HepG2 (cell line): ENCODE data around the gene ITGA7. TPM values are rescaled to one million over a fixed set of nuclear protein-coding genes. Genes with fewer than 3 reads are reported as not detected.

Experiments used
- ATAC-seq: fragments of 200-7000 bp; cut with Tn5 transposase; 3 replicates; pipeline ENCODE4 v1.9.1; 2020; ENCODE audit warnings: mild to moderate bottlenecking, moderate library complexity
- BruUV-seq: library from RNA; stranded (reverse); fragments of 400-500 nt; replicated peaks from 2 replicates; lab custom pipeline; 2021; lab: Mats Ljungman, UMichigan
- CTCF ChIA-PET: fragments of 300-600 bp; formaldehyde crosslinking; extraction: SDS; loops from one replicate; lab custom pipeline; 2021; ENCODE audit warnings: low total read pairs, inconsistent platforms, low intra/inter-chr PET ratio; lab: Yijun Ruan, JAX
- POLR2A ChIA-PET: fragments of 350-600 bp; sonication (Branson Sonifier 250); formaldehyde crosslinking; loops from one replicate; lab custom pipeline; 2020; ENCODE audit warnings: antibody characterized with exemption, inconsistent platforms; lab: Yijun Ruan, JAX
- DNase-seq: peaks from one replicate; pipeline ENCODE4 v3.0.0-alpha.2; 2015; ENCODE audit warnings: low spot score
- FAIRE-seq: peaks from 3 replicates; lab custom pipeline; 2011; peaks lifted over from hg19 to GRCh38; lab: Jason Lieb, UNC
- H2AFZ ChIP-seq: one replicate; pipeline ENCODE4 v1.6.1; 2011; ENCODE audit warnings: low read length, inconsistent platforms
- H3K27ac ChIP-seq: fragments of 300-600 bp; 3 replicates; pipeline ENCODE4 v1.8.0; 2011; ENCODE audit warnings: mixed run types, mild to moderate bottlenecking, mixed read lengths, low read length, inconsistent platforms; ENCODE audit not compliant: insufficient read depth; ENCODE audit errors: extremely low read length
- H3K27me3 ChIP-seq, 2 experiments: fragments of 200-600 bp in 1 of 2; 2 replicates in 1 of 2; 3 replicates in 1 of 2; pipeline versions ENCODE4 v1.6.0 to v1.8.0; 2011; ENCODE audit warnings: low read length in 2 of 2, mild to moderate bottlenecking in 2 of 2, moderate library complexity in 2 of 2, inconsistent platforms in 1 of 2; ENCODE audit not compliant: insufficient read depth in 2 of 2, control insufficient read depth in 1 of 2
- H3K36me3 ChIP-seq, 2 experiments: fragments of 200-600 bp in 1 of 2; replicated peaks in 1 of 2; 2 replicates in 1 of 2; 3 replicates in 1 of 2; pipeline versions ENCODE4 v1.5.1 to v1.8.0; 2011; ENCODE audit warnings: low read length in 2 of 2, inconsistent platforms in 1 of 2; ENCODE audit not compliant: insufficient read depth in 2 of 2, control insufficient read depth in 1 of 2
- H3K4me1 ChIP-seq: 2 replicates; pipeline ENCODE4 v1.5.1; 2012; ENCODE audit warnings: low read length, inconsistent platforms; ENCODE audit not compliant: insufficient read depth
- H3K4me2 ChIP-seq: 2 replicates; pipeline ENCODE4 v1.6.0; 2011; ENCODE audit warnings: low read depth, low read length, inconsistent platforms
- H3K4me3 ChIP-seq, 3 experiments: fragments of 200-600 bp in 1 of 3; sonication (generic), shearing (Covaris generic) in 1 of 3; replicated peaks in 1 of 3; 2 replicates each; pipeline ENCODE4 v1.5.1; 2011 to 2016; ENCODE audit warnings: low read length in 3 of 3, inconsistent platforms in 2 of 3, low read depth in 2 of 3, mild to moderate bottlenecking in 2 of 3, control low read depth in 1 of 3, mixed read lengths in 1 of 3; ENCODE audit not compliant: insufficient read depth in 1 of 3
- H3K79me2 ChIP-seq: one replicate; pipeline ENCODE4 v1.6.1; 2011; ENCODE audit warnings: low read length, inconsistent platforms; ENCODE audit not compliant: insufficient read depth
- H3K9ac ChIP-seq: 2 replicates; pipeline ENCODE4 v1.6.0; 2011; ENCODE audit warnings: mild to moderate bottlenecking, low read depth, low read length, inconsistent platforms; ENCODE audit not compliant: insufficient read depth
- H3K9me3 ChIP-seq: 2 replicates; pipeline ENCODE4 v1.5.1; 2012; ENCODE audit warnings: mild to moderate bottlenecking, low read length
- H4K20me1 ChIP-seq: 2 replicates; pipeline ENCODE4 v1.6.0; 2011; ENCODE audit warnings: inconsistent platforms, mild to moderate bottlenecking, low read length, moderate library complexity; ENCODE audit not compliant: insufficient read depth
- ATF7 ChIP-seq, 2 experiments: fragments of 450-650 bp in 1 of 2; sonication (generic) in 1 of 2; formaldehyde crosslinking in 1 of 2; IDR thresholded peaks; 2 replicates each; pipeline versions ENCODE4 v1.4.0 to v1.6.1; 2016 to 2020; ENCODE audit warnings: antibody characterized with exemption in 1 of 2, mild to moderate bottlenecking in 1 of 2, missing genetic modification reagents in 1 of 2
- BRCA1 ChIP-seq: sonication (generic); formaldehyde crosslinking; IDR thresholded peaks from 2 replicates; pipeline ENCODE4 v1.4.0; 2020; ENCODE audit warnings: missing genetic modification reagents
- IKZF1 ChIP-seq: fragments of 450-650 bp; IDR thresholded peaks from 2 replicates; pipeline ENCODE4 v1.7.1; 2016
- IKZF5 ChIP-seq: IDR thresholded peaks from 2 replicates; pipeline ENCODE4 v1.6.1; 2018; ENCODE audit warnings: missing genetic modification reagents, mild to moderate bottlenecking, missing compliant biosample characterization
- ISX ChIP-seq: sonication (generic); formaldehyde crosslinking; conservative IDR thresholded peaks from 2 replicates; pipeline ENCODE4 v1.5.0; 2020; ENCODE audit warnings: missing genetic modification reagents
- JDP2 ChIP-seq: sonication (generic); formaldehyde crosslinking; IDR thresholded peaks from 2 replicates; pipeline ENCODE4 v1.8.1; 2022; ENCODE audit warnings: missing genetic modification reagents, borderline replicate concordance
- NFYB ChIP-seq: sonication (generic); formaldehyde crosslinking; IDR thresholded peaks from 2 replicates; pipeline ENCODE4 v1.4.0; 2020; ENCODE audit warnings: missing genetic modification reagents
- SMAD3 ChIP-seq: sonication (generic); formaldehyde crosslinking; IDR thresholded peaks from 2 replicates; pipeline ENCODE4 v1.4.0; 2020; ENCODE audit warnings: missing genetic modification reagents
- THAP9 ChIP-seq: sonication (generic); formaldehyde crosslinking; IDR thresholded peaks from 2 replicates; pipeline ENCODE4; 2020; ENCODE audit warnings: missing genetic modification reagents, mild to moderate bottlenecking, borderline replicate concordance
- ZC3H13 ChIP-seq: sonication (generic); formaldehyde crosslinking; IDR thresholded peaks from 2 replicates; pipeline ENCODE4 v1.8.1; 2023; ENCODE audit warnings: mild to moderate bottlenecking, missing genetic modification reagents, moderate library complexity
- ZKSCAN1 ChIP-seq: fragments of 150-350 bp; IDR thresholded peaks from 2 replicates; pipeline ENCODE4 v1.6.1; 2014; ENCODE audit warnings: low read length
- ZNF75D ChIP-seq: sonication (generic); formaldehyde crosslinking; IDR thresholded peaks from 2 replicates; pipeline ENCODE4 v1.8.1; 2023; ENCODE audit warnings: missing genetic modification reagents, mild to moderate bottlenecking, borderline replicate concordance
- ZNF770 ChIP-seq: sonication (generic); formaldehyde crosslinking; IDR thresholded peaks from 2 replicates; pipeline ENCODE4 v1.5.0; 2020; ENCODE audit warnings: mild to moderate bottlenecking, missing genetic modification reagents
- ZSCAN31 ChIP-seq: sonication (generic); formaldehyde crosslinking; IDR thresholded peaks from 2 replicates; pipeline ENCODE4 v1.5.0; 2020; ENCODE audit warnings: low read depth, mild to moderate bottlenecking, missing genetic modification reagents
- WGBS: methylation state at CpG from one replicate; pipeline ENCODE4 v1.1.6; 2017; ENCODE audit warnings: low lambda C conversion rate; 5-methylcytosine and 5-hydroxymethylcytosine counted together
- in situ Hi-C: cut with HindIII; loops from 2 replicates; pipeline ENCODE4 v1.10.0; 2017; ENCODE audit warnings: low pct_unique_long_range_greater_than_20kb; ENCODE audit not compliant: extremely low pct_ligation_motif_present
- intact Hi-C: fragments of 100-400 bp; cut with micrococcal nuclease; formaldehyde crosslinking; loops from one replicate; pipeline ENCODE4 v1.10.0; 2022; ENCODE audit not compliant: unreplicated experiment
- polyA plus RNA-seq, 8 experiments: library from polyadenylated mRNA; depleted of rRNA in 3 of 8; stranded (reverse) in 7 of 8; unstranded in 1 of 8; fragments of >200 nt; fragmentation: Illumina TruSeq in 4 of 8; extraction: Trizol in 4 of 8; gene quantifications; 2 replicates each; pipeline versions ENCODE4 v1.2.1 to v1.2.3, GENCODE V29; 2011 to 2016; ENCODE audit warnings: low read depth in 4 of 8, missing spikeins in 1 of 8, mixed read lengths in 1 of 8; ENCODE audit not compliant: insufficient read depth in 1 of 8
- total RNA-seq, 5 experiments: library from RNA; depleted of rRNA; stranded (reverse); fragments of >200 nt; fragmentation: Illumina TruSeq; extraction: Trizol; gene quantifications; 2 replicates each; pipeline ENCODE4 v1.2.3, GENCODE V29; 2016; ENCODE audit warnings: low read depth in 1 of 5

Gene ITGA7
- total and polyA plus RNA-seq, 2 of the 13 experiments (the other 11 are each of a cell fraction or from before 2014, with no cell fraction given), result 0.65 to 0.75 TPM

- no peak overlapping the region for H2AFZ ChIP-seq
- H3K36me3 ChIP-seq, result no peaks in the 10 kb centered on the region
- ATAC-seq, result no peak
- H3K4me1 ChIP-seq, result no peaks in the 10 kb centered on the region
- no TSS peak for BruUV-seq
- intact Hi-C loops, result no loop called here
- ChIA-PET POLR2A (interaction anchor here (0.5 kb wide), 1 partner anchor 160 kb away, joined by 3 read pairs; no protein-coding TSS in a partner anchor), CTCF (no interaction called here)
- WGBS, result 42% methylated on average over 7 of the region's 7 CpGs
- no peak for DNase-seq
- H3K79me2 ChIP-seq, result no peaks in the 10 kb centered on the region
- no peak overlapping the region for H3K27ac ChIP-seq
- in situ Hi-C loops, result no loop called here
- no peak for TF ChIP-seq ZNF770 (CRISPR knock-in tag)
- no peak for TF ChIP-seq ZC3H13
- no peak for TF ChIP-seq ISX (CRISPR knock-in tag)
- TF ChIP-seq ZNF75D, result no peak
- no peak for TF ChIP-seq BRCA1 (CRISPR knock-in tag)
- TF ChIP-seq NFYB (CRISPR knock-in tag), result no peak
- TF ChIP-seq SMAD3, result no peak
- no peak for TF ChIP-seq IKZF1
- TF ChIP-seq ZKSCAN1, result no peak
- TF ChIP-seq ZSCAN31, result no peak
- no peak for TF ChIP-seq THAP9
- TF ChIP-seq ATF7 (IDR thresholded peaks at IDR 0.05), result no peak
- TF ChIP-seq ATF7 (CRISPR knock-in tag; IDR thresholded peaks at IDR 0.05), result no peak
- TF ChIP-seq IKZF5, result no peak
- no peak for TF ChIP-seq JDP2
- no peaks in the 10 kb centered on the region for H3K9me3 ChIP-seq
- no peak overlapping the region for H3K9ac ChIP-seq
- FAIRE-seq, result no peak
- H3K27me3 ChIP-seq, result peaks cover 0 to 1% of the 10 kb centered on the region in 2 experiments; a peak in 1 of 5 replicates
- H3K4me3 ChIP-seq, result no peak overlapping the region
- H3K4me2 ChIP-seq, result no peak overlapping the region
- no peaks in the 10 kb centered on the region for H4K20me1 ChIP-seq
Observed at GRCh38 chr12:55666508-55666907, 41.2 kb downstream of the ITGA7 start.
